Measurements from ENCODE around the gene MPP3. TPM values are rescaled to one million over a fixed set of nuclear protein-coding genes. Genes with fewer than 3 reads are reported as not detected.

Gene MPP3
- total RNA-seq, 2 donors from 2014 or later, result 0.90 TPM; not detected in 1

DNA sequence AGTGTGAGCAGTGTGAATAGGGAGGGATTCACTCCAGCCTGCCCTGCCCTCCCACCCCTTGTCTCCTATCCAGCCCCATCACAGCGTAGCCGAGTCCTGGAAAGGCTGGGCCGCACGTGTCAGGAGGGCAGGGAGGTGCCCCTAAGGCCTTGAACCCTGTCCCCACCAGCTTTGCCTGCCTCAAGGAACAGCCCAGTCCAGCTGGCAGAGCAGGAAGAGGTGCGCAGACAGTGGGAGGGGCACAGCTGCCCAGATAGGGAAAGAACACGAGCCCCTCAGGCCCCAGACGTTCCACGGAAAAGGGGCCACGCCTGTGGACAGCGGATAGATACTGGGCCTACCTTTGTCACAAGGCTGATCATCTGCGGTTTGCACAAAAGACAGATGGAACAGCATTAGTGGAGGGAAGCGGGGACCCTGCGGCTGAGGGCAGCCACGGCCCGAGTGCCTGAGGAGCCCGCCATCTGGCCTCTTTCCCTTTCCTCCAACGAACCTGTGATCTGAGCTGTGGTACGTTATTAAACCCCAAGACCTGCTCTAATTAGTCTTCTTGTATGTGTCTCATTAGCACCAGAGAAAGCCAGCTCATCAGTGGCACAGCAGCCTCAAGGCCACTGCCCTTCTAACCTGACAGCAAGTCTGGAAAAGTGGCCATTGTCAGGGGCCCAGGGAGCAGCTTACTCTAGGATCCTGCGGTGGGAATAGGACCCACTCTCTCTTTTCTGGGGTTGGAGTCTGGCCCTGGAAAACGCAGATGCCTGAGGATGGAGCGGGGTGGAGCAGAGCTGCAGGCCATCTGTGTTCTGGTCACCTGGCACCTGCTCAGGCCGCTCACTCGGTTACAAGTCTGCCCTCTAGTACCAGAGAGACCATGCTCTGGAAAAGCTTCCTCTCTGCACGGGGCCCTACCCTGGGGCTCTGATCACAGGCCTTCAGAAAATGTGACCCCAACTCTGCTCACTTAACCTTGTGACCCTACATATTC, 16.3 kb downstream of the MPP3 start:
- H3K4me3 Mint-ChIP-seq, result no peak overlapping the region
- no peak overlapping the region for H3K27ac Mint-ChIP-seq
- DNase-seq, result no peak
- no peak for ATAC-seq
- H3K9me3 ChIP-seq (ENCODE audit: control insufficient read depth, low read length, poor library complexity, severe bottlenecking), result no peaks in the 10 kb centered on the region
- H3K27me3 Mint-ChIP-seq, result peaks cover 16% of the 10 kb centered on the region
- H3K4me1 Mint-ChIP-seq, result no peaks in the 10 kb centered on the region
- peaks cover 2% of the 10 kb centered on the region for H3K36me3 Mint-ChIP-seq (ENCODE audit: low read depth)

DNA sequence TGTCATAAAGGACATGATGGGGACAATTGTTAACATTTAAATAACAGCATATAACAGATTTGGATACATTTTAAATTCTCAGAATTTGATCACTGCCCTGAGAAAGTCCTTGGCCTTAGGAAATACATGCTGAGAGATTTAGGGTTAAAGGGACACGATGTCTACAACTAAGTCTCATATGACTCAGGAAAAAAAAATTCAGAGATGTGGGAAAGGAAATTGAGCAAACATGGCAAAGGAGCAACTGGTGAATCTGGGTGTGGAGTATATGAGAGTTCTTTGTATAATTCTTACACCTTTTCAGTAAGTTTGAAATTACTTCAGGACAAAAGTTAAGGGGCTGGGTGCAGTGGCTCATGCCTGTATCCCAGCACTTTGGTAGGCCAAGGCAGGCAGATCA, 18.2 kb downstream of the MPP3 start:
- Mint-ChIP-seq H3K4me1 (no peaks in the 10 kb centered on the region), H3K4me3 (no peak overlapping the region), H3K27me3 (peaks cover 20% of the 10 kb centered on the region), H3K36me3 (ENCODE audit: low read depth) (no peaks in the 10 kb centered on the region), H3K27ac (no peak overlapping the region)
- DNase-seq (no peak), ATAC-seq (no peak)
- H3K9me3 ChIP-seq (ENCODE audit: control insufficient read depth, low read length, poor library complexity, severe bottlenecking), result no peaks in the 10 kb centered on the region

DNA sequence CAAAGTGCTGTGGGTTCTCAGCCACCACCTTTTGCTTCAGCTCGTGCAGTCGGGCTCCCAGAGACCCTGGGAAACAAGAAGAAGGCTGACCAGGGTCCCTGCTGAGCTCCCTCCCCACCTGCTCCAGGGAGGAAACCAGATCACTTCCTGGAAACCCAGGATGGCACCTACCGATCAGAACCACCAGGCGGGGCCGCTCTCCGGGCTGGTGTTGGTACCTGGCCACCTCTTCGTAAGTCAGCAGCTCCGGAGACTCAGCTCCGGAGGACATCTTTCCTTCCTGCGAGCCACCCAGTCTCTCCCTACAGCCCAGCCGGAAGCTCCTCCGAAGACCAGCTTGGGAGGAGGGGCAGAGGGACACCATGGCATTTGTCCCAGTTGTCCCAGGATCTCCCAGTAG, 18.9 kb downstream of the MPP3 start:
- Mint-ChIP-seq H3K4me1 (no peaks in the 10 kb centered on the region), H3K27ac (no peak overlapping the region), H3K4me3 (no peak overlapping the region), H3K27me3 (peaks cover 20% of the 10 kb centered on the region), H3K36me3 (ENCODE audit: low read depth) (no peaks in the 10 kb centered on the region)
- DNase-seq (no peak), ATAC-seq (no peak)
- H3K9me3 ChIP-seq (ENCODE audit: control insufficient read depth, low read length, poor library complexity, severe bottlenecking), result no peaks in the 10 kb centered on the region

DNA sequence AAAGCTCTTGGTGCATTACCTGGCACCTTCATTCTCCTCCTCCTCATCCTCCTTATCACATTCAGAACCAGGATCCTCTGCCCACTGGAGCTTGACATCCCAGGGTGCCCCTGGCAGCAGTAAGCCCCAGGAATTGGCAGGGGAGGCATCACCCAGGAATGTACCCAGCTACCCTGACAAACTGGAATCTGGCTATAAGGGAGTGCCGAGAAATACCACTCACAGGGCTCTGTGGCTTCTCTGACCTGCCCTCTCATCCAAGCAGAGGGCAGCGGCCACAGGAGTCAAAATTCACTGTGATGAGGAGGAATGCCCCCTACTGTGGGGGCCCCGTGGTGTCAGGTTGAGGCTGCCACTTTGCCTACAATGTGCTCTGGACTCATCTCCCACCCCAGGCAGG, 19.6 kb downstream of the MPP3 start:
- ATAC-seq (no peak), DNase-seq (no peak)
- Mint-ChIP-seq H3K36me3 (ENCODE audit: low read depth) (no peaks in the 10 kb centered on the region), H3K27ac (no peak overlapping the region), H3K4me1 (no peaks in the 10 kb centered on the region), H3K27me3 (peaks cover 20% of the 10 kb centered on the region), H3K4me3 (no peak overlapping the region)
- H3K9me3 ChIP-seq (ENCODE audit: control insufficient read depth, low read length, poor library complexity, severe bottlenecking), result no peaks in the 10 kb centered on the region

DNA sequence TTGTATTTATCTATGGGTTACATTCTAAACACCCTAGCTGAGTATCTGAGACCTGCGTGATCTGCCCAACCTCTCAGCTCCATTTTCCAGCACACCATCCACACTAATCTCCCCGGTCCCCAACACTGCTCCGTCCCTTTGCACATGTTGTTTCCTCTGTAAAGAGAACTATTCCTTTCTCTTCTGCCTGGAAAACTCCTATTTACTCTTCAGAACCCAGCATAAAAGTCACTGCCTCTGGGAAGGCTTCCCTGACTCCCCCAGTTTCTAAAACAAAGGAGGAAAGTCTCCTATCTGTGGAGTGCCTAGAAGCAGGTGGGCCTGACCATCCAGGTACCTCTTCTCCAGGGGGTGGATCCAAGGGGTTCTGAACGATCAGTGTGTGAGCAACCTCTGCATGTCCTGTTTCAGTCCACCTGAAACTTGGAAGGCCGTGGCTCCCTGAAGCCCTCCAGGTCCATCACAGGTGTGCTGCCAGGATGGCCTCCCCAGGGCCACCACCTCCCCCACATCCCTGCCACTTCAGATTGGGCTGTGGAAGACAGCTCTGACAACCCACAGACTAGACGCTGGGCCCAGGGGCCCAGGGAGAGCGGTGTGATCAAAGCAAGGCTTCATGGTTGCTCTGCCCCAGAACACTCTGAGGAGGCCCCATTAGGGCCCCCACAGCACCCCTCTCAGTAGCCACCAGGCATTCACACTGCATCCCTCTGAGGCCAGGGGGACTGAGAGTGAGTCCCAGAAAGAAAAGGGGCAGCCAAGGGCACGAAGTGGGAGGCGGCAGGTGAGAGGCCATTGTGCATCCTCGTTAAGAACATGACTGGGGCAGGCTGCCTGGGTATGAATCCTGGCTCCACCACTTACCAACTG, 20.3 kb downstream of the MPP3 start:
- Mint-ChIP-seq H3K27me3 (peaks cover 20% of the 10 kb centered on the region), H3K4me3 (no peak overlapping the region), H3K4me1 (no peaks in the 10 kb centered on the region), H3K27ac (no peak overlapping the region), H3K36me3 (ENCODE audit: low read depth) (no peaks in the 10 kb centered on the region)
- ATAC-seq (no peak), DNase-seq (no peak)
- no peaks in the 10 kb centered on the region for H3K9me3 ChIP-seq (ENCODE audit: control insufficient read depth, low read length, poor library complexity, severe bottlenecking)

DNA sequence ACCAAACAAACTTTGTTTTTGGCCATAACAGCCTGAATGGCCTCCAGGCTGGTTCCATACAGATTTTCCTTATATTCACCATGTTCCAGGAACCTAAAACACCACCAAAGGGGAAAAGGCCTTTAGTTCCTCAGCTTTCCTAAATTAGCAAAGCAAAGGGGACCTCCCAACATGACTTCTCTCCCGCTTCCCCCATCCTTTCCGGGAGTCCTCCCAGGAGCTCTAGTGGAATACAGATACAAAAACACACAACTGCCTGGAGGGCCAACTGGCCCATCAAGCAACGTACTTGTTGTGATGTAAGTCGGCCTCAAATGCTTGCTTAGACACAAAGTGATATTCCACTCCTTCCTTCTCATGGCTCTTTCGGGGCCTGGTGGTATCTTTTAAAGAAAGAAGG, 22.1 kb downstream of the MPP3 start:
- H3K4me1 Mint-ChIP-seq, result no peaks in the 10 kb centered on the region

DNA sequence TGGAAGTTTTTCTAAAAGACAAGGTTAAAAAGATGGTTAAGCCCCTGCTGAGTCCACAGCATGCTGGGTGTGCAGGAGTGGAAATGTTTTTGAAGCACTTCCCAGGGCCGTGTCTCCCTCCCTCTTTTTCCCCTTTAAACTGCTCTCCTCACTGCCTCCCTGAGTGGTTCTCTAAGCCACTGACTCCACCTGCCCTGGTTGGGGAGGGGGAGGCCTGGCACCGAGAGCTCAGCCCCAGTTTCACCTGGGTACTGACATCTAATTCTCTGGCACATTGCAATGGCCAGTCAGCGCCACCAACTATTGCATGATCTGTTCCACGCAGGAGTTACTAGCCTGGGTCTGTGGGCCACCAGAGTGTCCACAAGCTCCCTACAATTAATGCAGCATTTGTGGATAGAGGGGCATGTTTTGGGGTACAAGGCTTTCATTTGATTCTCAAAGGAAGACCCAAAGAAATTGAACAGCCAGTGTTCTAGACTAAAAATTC, 22.7 kb downstream of the MPP3 start:
- DNase-seq, result no peak
- Mint-ChIP-seq H3K36me3 (ENCODE audit: low read depth) (no peaks in the 10 kb centered on the region), H3K27me3 (peaks cover 20% of the 10 kb centered on the region), H3K27ac (no peak overlapping the region), H3K4me1 (no peaks in the 10 kb centered on the region), H3K4me3 (no peak overlapping the region)
- ATAC-seq, result no peak
- no peaks in the 10 kb centered on the region for H3K9me3 ChIP-seq (ENCODE audit: control insufficient read depth, low read length, poor library complexity, severe bottlenecking)

More for the DNA sequence above, 22.1 kb downstream of the MPP3 start:
- ATAC-seq (no peak), DNase-seq (no peak)
- H3K36me3 Mint-ChIP-seq (ENCODE audit: low read depth), result no peaks in the 10 kb centered on the region
- no peaks in the 10 kb centered on the region for H3K9me3 ChIP-seq (ENCODE audit: control insufficient read depth, low read length, poor library complexity, severe bottlenecking)
- H3K27ac Mint-ChIP-seq, result no peak overlapping the region
- peaks cover 20% of the 10 kb centered on the region for H3K27me3 Mint-ChIP-seq
- no peak overlapping the region for H3K4me3 Mint-ChIP-seq

DNA sequence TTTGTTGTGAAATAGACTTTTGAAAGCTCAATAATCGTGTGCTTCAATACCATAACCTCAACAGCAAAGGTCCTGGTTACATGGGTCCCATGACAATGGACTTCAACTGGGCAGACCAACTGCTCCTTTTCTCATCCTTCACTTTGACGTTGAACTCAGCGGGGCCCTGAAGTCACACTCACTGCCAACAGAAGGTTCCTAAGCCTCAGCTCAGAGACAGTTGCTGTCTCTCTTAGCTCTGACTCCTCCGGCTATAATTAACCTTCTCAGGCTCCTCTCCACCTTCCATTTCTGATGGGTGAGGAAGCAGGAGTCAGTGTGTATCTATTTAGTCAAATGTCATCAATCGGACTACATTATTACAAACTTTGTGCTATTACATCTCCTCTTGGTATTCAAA, 23.8 kb downstream of the MPP3 start:
- no peak for ATAC-seq

DNA sequence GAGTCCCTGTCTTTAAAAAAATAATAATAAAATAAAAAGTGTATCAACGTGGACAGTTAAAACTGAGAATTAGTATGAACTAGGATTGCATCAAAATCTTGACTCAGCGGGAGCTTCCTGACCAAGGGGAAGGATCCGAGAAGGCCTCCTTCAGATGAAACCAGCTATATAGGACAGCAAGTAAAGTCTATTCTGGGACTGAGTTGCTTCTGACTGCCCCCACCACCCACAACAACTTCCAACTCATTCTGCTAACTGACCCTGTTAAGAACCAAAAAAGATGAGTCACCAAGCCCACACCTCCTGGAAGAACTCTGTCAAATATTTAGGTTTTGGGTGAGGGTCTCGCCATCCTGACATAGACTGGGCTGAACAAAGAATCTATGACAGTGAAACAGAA, 24.9 kb downstream of the MPP3 start:
- H3K27me3 Mint-ChIP-seq, result peaks cover 24% of the 10 kb centered on the region
- DNase-seq, result no peak

More for the DNA sequence above, 23.8 kb downstream of the MPP3 start:
- no peak overlapping the region for H3K4me3 Mint-ChIP-seq
- H3K9me3 ChIP-seq (ENCODE audit: control insufficient read depth, low read length, poor library complexity, severe bottlenecking), result no peaks in the 10 kb centered on the region
- no peaks in the 10 kb centered on the region for H3K36me3 Mint-ChIP-seq (ENCODE audit: low read depth)
- no peaks in the 10 kb centered on the region for H3K4me1 Mint-ChIP-seq
- no peak for DNase-seq
- H3K27me3 Mint-ChIP-seq, result peaks cover 25% of the 10 kb centered on the region
- no peak overlapping the region for H3K27ac Mint-ChIP-seq

DNA sequence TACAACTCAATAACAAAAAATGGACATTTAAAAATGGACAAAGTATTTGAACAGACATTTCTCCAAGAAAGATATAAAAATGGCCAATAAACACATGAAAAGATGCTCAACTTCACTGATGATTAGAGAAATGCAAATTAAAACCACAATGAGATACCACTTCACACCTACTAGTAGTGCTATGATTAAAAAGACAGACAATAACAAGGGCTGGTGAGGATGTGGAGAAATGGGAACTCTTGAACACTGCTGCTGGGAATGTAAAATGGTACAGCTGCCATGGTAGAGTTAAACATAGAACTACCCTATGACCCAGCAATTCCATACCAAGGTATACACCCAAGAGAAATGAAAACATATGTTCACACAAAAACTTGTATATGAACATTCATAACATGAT, 27.8 kb downstream of the MPP3 start:
- Mint-ChIP-seq H3K4me3 (no peak overlapping the region), H3K4me1 (no peaks in the 10 kb centered on the region), H3K27ac (no peak overlapping the region), H3K36me3 (ENCODE audit: low read depth) (no peaks in the 10 kb centered on the region), H3K27me3 (peaks cover 20% of the 10 kb centered on the region)
- DNase-seq (no peak), ATAC-seq (no peak)
- no peaks in the 10 kb centered on the region for H3K9me3 ChIP-seq (ENCODE audit: control insufficient read depth, low read length, poor library complexity, severe bottlenecking)

More for the DNA sequence above, 24.9 kb downstream of the MPP3 start:
- H3K36me3 Mint-ChIP-seq (ENCODE audit: low read depth), result no peaks in the 10 kb centered on the region
- H3K27ac Mint-ChIP-seq, result no peak overlapping the region
- no peak overlapping the region for H3K4me3 Mint-ChIP-seq
- no peak for ATAC-seq
- no peaks in the 10 kb centered on the region for H3K9me3 ChIP-seq (ENCODE audit: control insufficient read depth, low read length, poor library complexity, severe bottlenecking)
- H3K4me1 Mint-ChIP-seq, result no peaks in the 10 kb centered on the region

DNA sequence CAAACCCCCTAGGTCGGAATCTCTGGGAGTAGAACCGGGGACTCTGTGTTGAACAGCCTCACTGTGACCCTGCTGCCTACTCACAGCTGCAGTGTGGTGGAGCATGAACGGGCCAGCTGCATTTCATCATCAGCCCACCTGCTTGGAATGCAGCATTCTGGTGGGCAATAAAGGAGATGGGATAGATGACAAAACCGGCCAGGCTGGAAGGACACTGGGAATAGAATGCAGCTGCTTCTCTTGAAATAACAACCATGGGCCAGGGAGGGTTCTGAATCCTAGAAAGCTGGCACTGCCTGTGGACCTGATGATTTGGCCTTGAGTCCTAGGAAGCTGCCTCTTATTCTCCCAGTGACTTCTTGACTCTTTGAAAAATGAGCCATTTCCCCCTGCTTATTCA, 29.2 kb downstream of the MPP3 start:
- Mint-ChIP-seq H3K27me3 (peaks cover 20% of the 10 kb centered on the region), H3K36me3 (ENCODE audit: low read depth) (no peaks in the 10 kb centered on the region), H3K4me3 (no peak overlapping the region), H3K27ac (no peak overlapping the region), H3K4me1 (no peaks in the 10 kb centered on the region)
- ATAC-seq (no peak), DNase-seq (no peak)
- no peaks in the 10 kb centered on the region for H3K9me3 ChIP-seq (ENCODE audit: control insufficient read depth, low read length, poor library complexity, severe bottlenecking)

DNA sequence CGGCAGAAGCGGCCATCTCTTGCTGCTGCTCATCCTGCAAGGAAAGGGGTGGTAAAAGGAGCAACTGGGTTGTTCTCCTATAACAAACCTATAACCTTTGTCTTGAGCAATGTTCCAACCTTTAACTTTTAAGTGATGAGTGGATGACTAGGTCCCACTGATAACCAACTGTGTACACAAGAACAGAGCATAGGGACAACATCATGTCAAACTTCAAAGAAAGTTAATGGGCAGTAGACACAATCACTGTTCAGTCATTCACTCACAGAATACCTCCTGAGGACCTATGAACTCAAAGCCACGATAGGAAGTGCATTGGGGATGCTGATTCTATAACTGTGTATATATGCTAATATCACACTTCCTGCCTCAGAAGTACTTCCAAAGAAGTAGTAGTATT, 31.1 kb downstream of the MPP3 start:
- Mint-ChIP-seq H3K27me3 (peaks cover 29% of the 10 kb centered on the region), H3K4me3 (no peak overlapping the region), H3K4me1 (no peaks in the 10 kb centered on the region), H3K36me3 (ENCODE audit: low read depth) (no peaks in the 10 kb centered on the region), H3K27ac (no peak overlapping the region)
- no peak for ATAC-seq
- H3K9me3 ChIP-seq (ENCODE audit: control insufficient read depth, low read length, poor library complexity, severe bottlenecking), result no peaks in the 10 kb centered on the region
- DNase-seq, result no peak

DNA sequence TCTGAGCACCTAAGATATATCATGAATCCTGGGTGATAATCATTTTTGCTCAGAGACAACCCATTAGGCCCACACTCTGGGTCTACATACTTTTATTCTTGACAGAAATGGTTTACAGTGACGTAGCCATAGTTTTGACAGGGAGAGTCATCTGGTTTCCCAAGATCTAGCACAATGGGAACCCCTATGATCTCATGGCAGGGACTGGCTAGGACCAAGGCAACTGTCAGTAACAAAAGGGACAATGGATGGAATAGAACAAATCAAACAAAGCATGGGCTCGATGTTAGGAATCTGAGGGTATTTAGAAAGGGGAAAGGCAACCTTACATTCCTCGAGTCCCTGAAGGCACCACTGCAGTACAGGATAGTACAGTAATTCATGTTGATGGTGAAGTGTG, 32.2 kb downstream of the MPP3 start:
- no peaks in the 10 kb centered on the region for H3K4me1 Mint-ChIP-seq
- H3K27ac Mint-ChIP-seq, result no peak overlapping the region
- no peaks in the 10 kb centered on the region for H3K36me3 Mint-ChIP-seq (ENCODE audit: low read depth)
- DNase-seq (no peak), ATAC-seq (no peak)
- H3K9me3 ChIP-seq (ENCODE audit: control insufficient read depth, low read length, poor library complexity, severe bottlenecking), result no peaks in the 10 kb centered on the region
- H3K27me3 Mint-ChIP-seq, result peaks cover 36% of the 10 kb centered on the region
- H3K4me3 Mint-ChIP-seq, result no peak overlapping the region
